GM19463 (cell line): ENCODE measurements around the gene RFTN2.
"Not testable (repeated sequence)": the region's sequence is repeated elsewhere in the genome, so short reads cannot be mapped to it uniquely, and the experiment has no call there.

Source experiments
- ATAC-seq: cut with Tn5 transposase; IDR thresholded peaks from one replicate; pipeline ENCODE4 v1.9.1; 2021; ENCODE audit warnings: mild to moderate bottlenecking, moderate library complexity; ENCODE audit not compliant: unreplicated experiment

Gene RFTN2, protein sequence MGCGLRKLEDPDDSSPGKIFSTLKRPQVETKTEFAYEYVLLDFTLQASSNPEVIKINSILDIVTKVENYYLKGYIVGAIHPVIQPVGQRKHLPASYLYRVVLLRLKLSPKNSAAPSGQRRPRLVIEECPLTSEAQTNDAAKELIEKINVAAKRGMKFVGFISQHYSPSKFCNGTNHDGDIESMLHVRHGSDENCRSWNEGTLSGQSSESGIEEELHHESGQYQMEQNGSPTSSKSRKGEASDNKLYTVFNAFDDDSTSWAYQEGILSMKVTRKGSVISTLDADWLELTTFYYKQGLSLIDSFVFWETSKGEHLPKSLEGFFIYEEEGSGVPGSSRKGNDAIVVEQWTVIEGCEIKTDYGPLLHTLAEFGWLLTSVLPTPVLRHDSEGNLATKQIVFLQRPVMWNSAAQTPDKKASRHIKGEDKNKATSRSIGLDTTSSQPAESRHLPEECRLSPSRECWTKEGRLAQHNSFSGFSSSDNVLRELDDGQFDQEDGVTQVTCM

DNA sequence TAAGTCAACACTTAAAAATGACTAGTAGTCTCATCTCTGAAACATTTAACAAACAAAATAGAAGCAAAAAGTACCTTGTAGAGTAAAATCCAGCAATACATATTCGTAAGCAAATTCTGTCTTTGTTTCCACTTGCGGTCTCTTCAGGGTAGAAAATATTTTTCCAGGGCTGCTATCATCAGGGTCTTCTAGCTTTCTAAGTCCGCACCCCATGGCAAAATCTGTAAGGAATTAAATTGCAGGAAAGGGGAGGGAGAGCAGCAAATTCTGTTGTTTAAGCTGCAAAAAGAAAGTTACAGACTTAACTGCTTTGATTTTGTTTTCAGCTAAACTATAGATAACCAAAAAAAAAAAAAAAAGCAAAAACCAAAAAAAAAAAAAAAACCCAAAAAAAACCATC, at the start of gene RFTN2:
RFTN2 (minus strand) TSS at position 342 of the 400 bp plus-strand sequence; CDS start at position 213, 129 bp downstream.
- ATAC-seq = no peak

DNA sequence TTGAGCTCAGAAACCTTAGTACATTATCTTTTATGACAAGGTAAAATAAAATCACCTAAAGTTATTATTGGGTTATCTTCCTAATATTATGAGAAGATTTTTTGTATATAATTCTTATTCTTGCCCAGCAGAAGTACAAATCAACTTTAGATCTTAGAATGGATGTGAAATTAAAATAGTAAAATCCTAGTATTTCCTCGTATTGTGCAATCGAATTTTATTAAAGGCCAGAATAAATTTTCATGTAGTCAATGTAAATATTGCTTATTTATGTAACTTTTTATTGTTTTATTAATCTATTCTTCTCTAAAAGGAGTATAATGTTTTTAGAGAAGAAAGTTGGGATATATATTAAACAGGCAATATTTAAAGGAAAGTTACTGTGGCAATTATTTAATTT, 42.5 kb upstream of the RFTN2 start:
- no peak for ATAC-seq

DNA sequence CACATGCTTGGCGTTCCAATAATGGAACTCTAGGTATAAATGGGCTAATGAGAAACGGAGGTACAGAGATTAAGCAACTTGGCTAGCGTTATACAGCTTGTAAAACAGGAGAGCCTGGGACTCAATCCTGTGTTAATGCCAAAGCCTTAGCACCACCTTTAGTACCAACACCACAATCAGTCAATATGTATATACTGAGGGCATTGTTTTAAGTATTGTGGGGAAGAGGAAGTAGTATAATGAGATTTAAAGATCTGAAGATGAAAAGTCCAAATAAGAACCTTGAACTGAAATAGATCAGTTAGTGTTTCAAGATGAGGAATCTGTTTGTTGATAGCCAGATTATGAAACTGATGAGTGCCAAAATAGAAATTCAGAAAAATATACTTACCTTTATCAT, 37.9 kb upstream of the RFTN2 start:
- ATAC-seq = no peak

DNA sequence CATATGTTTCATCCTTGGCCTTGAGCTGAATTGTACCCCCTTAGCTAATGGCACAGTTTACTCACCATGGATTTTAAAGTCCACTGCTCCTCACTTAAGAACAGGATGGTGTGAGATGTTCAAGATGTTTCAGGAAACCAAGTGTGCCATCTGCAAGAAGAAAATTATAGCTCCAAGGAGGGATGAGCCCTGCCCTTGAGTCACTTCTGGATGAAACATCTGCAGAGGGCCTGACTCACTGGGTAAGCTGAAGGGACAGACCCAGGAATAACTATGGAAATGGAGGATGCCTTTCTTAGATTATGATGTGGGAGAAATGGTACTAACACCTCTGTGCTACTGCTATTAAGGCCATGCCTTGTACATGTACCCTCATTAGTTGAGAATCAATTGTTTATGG, 36.2 kb upstream of the RFTN2 start:
- ATAC-seq = no peak

DNA sequence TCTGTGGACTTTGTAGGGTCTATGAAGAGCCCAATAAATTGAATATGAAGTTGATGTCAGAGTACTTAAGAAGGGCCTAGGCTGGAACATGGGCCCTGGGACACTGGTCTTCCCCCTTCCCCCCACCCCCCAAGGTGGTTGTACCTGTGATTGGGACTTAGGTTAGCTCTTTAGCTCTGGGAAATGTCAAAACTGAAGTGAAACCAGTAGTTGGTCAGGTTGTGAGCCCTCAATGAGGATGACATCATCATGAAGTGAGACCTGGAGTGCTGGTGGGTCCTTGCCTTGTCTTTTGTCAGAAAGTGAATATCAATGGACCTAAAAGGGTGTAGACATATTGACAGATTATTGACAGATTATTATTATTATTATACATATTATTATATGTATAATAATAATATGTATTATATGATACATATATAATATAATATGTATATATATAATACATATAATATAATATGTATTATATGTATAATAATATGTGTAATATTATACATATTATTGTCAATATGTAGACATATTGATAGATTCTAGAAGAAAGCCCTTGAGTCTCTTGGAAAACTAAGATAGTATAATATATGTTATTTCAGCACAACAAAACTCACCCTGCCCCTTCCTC, 35.1 kb upstream of the RFTN2 start:
- peak; percentile 84 for ATAC-seq

DNA sequence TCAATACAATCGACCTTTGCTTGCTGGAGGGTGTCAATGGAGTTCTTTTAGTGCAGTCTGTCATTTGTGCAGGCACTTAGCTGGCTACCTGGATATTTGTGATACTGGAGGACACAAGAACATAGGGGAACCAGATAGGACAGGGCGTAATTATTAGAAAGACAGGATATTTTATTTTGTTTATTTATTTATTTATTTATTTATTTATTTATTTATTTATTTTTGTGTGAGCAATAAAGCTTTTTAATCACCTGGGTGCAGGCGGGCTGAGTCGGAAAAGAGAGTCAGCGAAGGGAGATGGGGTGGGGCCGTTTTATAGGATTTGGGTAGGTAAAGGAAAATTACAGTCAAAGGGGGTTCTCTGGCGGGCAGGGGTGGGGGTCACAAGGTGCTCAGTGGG, 33.8 kb upstream of the RFTN2 start:
- ATAC-seq = not testable (repeated sequence)

DNA sequence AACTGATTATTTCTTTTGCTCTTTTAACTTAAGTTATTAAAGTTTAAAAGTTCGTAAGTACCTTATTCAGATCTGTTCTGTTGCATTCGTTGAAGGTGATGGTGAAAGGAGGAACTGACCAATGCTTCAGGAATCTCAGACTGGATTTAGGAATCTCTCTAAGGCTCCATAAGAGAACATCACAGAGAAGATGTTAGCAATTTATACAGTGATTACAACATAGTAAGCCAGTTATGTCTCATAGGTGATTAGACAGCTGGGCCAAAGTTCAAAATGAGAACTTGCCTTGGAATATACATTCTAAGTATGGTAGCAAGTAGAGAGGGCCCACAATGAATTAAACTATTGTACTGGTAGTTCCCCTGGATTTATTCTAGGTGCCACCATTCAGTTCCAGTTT, 32.9 kb upstream of the RFTN2 start:
- no peak for ATAC-seq

DNA sequence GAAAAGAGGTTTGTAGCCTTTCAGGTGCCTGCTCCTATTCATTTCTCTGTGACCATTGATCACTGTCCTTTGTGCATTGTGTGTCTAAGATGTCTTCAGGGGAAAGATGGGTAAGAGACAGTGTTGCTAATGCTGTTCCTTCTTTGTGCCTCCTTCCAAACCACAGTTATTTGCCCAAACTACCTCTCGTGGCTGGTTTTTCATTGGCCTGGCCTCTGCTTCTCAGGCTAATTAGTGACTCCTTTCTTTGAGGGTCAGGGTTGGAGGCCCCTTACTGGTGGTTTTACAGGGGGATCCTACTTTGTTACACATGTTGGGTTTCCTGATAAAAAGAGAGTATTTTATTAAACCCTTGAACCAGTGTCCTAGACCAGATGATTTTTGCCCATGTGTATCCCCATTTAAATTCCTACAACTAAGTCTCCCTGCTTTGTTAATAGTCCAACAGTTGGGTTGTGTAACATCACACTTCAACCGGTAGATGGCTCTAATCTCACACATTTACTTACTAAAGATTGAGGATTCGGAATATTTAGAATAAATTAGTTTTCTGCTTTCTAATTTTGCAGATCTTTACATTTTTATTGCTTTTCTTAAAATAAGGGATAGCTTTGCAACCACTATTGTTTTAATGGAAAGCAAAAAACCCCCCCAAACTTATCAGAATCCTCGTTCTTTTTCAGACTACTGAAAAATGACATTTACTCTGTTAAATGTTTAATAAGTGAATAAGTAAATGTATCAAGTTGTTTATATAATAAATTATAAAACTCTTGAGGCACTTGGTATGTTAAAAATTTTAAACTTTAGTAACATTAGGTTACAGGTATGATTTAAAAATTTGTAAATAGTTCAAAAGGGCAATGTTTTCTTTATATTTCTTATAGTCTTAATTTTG, 32.2 kb upstream of the RFTN2 start:
- ATAC-seq = no peak

DNA sequence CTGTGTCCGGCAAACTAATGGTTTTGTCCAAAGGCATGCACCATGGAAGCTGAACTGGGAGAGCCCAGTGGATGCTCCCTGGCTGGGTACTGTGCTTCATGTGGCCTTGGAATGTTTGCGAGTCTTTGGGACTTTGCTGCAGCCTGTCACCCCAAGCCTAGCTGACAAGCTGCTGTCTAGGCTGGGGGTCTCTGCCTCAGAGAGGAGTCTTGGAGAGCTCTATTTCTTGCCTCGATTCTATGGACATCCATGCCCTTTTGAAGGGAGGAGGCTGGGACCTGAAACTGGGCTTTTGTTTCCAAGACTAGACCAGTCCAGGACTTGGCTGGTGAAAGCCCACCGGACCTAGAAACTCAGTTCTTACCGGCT, 31.4 kb upstream of the RFTN2 start:
- ATAC-seq = no peak

DNA sequence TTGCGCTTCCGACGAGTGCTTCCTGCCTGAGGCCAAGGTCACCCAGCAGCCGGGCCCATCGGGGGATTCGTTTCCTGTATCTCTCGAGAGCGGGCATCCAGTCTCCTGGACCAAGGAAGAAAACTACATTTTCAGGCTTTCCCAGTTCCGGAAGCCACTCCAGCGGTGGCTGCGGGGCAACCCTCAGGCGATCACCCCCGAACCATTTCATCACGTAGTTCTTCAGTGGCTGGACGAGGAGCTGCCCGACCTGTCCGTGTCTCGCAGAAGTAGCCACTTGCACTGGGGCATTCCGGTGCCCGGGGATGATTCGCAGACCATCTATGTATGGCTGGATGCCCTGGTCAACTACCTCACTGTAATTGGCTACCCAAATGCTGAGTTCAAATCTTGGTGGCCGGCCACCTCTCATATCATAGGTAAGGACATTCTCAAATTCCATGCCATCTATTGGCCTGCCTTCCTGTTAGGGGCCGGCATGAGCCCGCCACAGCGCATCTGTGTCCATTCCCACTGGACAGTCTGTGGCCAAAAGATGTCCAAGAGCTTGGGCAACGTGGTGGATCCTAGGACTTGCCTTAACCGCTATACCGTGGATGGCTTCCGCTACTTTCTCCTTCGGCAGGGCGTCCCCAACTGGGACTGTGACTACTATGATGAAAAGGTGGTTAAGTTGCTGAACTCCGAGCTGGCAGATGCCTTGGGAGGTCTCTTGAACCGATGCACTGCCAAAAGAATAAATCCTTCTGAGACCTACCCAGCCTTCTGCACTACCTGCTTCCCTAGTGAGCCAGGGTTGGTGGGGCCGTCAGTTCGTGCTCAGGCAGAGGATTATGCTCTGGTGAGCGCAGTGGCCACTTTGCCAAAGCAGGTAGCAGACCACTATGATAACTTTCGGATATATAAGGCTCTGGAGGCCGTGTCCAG, 30.8 kb upstream of the RFTN2 start:
- ATAC-seq = no peak

DNA sequence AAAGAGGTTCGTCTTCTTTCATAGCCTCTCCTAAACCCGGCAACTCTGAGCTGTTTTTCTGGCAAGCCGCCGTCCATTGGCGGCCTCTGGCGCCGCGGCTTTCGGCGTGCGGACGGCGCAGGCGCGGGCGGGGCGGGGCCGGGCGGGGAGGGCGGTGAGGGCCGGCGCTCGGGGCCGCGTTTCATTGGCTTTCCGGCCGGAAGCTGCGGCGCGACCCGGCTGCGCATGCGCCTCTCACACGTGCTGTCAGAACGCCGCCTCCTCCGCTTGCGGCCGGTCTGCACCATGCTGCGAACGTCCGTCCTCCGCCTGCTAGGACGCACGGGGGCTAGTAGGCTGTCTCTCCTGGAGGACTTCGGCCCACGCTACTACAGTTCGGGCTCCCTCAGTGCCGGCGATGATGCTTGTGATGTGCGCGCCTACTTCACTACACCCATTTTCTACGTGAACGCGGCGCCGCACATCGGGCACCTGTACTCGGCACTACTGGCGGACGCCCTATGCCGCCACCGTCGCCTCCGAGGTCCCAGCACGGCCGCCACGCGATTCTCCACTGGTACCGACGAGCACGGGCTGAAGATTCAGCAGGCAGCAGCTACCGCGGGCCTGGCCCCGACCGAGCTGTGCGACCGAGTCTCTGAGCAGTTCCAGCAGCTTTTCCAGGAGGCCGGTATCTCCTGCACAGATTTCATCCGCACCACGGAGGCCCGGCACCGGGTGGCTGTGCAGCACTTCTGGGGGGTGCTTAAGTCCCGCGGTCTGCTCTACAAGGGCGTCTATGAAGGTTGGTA, 29.9 kb upstream of the RFTN2 start, which contains the start of gene MARS2:
MARS2 (plus strand) TSS at position 249 of the 791 bp plus-strand sequence; CDS start at position 286, 37 bp downstream.
- peak; percentile 86 for ATAC-seq

DNA sequence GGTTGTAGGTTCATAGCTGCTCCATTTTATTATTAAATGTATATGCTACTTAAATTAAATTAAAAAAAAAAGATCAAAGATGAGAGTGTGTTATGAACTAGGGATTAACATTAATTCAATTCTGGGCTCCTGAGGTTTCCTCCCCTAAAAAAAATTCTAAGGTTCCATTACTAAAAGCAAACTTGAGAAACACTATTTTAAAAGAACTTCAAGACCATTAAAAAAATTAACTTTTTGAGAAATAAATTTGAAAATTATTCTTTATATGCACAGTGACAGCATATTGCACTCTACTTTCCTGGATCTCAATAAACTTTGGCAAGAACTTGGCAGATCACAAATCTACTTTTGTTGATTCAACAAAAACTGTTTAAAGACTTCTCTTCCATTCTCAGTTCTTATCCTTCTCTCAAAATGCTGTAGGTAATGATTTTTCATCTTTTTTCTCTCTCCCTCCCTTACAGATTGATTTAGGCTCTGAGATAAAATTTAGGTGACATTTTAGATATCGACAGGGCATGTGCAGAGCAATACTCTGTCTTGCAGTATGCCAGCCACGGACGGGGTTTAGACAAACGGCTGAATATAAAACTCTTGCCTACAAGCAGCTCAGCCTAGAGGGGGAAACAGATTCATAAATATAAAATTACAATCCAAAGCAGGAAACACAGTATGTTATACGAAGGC, 29.2 kb upstream of the RFTN2 start:
- ATAC-seq = peak; percentile 28

DNA sequence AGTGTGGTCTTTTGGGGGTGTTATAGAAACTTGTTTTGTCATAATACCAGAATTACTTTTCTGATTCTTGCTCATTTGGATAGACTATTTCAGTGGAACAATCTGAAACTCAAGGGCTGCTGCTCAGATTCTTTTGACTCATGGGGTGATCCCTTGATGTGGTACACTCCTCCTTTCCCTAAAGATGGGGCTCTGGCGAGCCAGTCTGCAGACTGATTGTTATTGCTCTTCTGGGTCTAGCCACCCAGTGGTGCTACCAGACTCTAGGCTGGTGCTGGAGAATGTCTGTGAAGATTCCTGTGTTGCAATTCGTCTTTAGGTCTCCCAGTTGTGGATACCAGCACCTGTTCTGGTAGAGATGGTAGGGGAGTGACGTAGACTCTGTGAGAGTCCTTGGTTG, 25.6 kb upstream of the RFTN2 start:
- ATAC-seq = no peak

DNA sequence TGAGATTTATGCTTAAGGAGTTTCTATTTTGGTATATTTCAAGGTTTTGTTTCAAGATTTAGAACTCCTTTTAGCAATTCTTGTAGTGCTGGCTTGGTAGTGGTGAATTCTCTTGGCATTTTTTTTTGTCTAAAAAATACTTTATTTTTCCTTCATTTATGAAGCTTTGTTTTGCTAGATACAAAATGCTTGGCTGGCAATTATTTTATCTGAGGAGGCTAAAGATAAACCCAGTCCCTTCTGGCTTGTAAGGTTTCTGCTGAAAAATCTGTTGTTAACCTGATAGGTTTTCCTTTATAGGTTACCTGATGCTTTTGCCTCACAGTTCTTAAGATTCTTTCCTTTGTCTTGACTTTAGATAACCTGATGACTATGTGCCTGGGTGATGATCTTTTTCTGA, 24.3 kb upstream of the RFTN2 start:
- ATAC-seq = not testable (repeated sequence)

DNA sequence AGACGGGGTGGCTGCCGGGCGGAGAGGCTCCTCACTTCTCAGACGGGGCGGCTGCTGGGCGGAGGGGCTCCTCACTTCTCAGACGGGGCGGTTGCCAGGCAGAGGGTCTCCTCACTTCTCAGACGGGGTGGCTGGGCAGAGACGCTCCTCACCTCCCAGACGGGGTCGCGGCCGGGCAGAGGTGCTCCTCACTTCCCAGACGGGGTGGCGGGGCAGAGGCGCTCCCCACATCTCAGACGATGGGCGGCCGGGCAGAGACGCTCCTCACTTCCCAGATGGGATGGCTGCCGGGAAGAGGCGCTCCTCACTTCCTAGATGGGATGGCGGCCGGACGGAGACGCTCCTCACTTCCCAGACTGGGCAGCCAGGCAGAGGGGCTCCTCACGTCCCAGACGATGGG, 21.2 kb upstream of the RFTN2 start:
- not testable (repeated sequence) for ATAC-seq

DNA sequence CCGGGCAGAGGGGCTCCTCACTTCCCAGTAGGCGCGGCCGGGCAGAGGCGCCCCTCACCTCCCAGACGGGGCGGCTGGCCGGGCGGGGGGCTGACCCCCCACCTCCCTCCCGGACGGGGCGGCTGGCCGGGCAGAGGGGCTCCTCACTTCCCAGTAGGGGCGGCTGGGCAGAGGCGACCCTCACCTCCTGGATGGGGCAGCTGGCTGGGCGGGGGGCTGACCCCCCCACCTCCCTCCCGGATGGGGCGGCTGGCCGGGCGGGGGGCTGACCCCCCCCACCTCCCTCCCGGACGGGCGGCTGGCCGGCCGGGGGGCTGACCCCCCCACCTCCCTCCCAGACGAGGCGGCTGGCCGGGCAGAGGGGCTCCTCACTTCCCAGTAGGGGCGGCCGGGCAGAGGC, 20.6 kb upstream of the RFTN2 start:
- ATAC-seq = not testable (repeated sequence)

DNA sequence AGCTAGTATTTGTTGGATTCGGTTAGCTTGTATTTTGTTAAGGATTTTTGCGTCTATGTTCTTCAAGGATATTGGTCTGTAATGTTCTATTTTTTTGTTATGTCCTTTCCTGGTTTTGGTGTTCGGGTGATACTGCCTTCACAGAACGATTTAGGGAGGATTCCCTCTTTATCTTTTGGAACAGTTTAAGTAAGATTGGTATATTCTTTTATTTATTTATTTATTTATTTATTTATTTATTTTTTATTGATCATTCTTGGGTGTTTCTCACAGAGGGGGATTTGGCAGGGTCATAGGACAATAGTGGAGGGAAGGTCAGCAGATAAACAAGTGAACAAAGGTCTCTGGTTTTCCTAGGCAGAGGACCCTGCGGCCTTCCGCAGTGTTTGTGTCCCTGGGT, 19.8 kb upstream of the RFTN2 start:
- ATAC-seq = not testable (repeated sequence)

DNA sequence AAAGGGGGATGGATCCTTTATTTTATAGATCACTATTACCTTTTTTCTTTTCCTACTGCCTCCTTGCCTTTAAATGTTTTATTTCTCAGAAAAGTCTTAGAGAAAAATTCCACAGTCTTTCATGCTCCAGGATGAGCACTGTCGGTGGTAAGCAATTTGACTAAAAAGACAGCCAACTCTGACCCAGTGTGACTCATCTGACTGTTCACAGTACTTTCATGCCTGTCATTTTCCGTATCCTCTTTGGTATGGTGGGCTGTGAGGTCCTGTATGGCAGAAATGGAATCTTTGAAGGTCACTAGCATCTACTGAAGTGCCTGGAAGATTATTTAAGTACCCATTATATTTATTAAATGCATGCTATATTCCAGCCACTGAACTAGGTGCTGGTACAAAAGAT, 2.1 kb upstream of the RFTN2 start:
- no peak for ATAC-seq

DNA sequence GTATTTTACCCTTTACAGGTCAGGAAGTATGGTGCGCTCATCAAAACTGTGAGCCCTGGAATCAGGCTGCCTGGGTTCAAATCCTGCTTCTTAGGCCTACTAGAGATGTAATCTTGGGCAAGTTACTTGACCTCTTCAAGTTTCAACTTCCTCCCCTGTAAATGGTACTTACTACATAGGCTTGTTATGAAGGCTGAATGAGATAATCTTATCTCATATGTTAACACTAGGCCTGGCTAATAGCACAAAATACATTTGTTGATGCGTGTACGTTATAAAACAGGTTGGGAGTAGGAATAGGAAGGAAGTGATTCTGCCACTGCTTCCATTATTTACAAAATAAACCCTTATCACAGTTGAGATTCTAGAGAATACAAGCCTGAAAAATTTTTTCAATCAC, 1.7 kb upstream of the RFTN2 start:
- ATAC-seq = no peak
